ENCODE measurements around the gene MAP2K1.

MAP2K1 gene

GRCh38 chr15:66394472-66394871, 7.8 kb downstream of the MAP2K1 start:
- DNase-seq (ENCODE audit: low spot score), result no peak

- no peak for DNase-seq (ENCODE audit: low spot score)
Measured at GRCh38 chr15:66394915-66395314, 8.2 kb downstream of the MAP2K1 start.

- DNase-seq (ENCODE audit: low spot score), result no peak
Measured at GRCh38 chr15:66399276-66399675, 12.6 kb downstream of the MAP2K1 start.

GRCh38 chr15:66400351-66400774, 13.7 kb downstream of the MAP2K1 start:
- no peak for DNase-seq (ENCODE audit: low spot score)

GRCh38 chr15:66401130-66402021, 14.7 kb downstream of the MAP2K1 start:
- DNase-seq (ENCODE audit: low spot score), result no peak

- no peak for DNase-seq (ENCODE audit: low spot score)
Measured at GRCh38 chr15:66402761-66403284, 16.1 kb downstream of the MAP2K1 start.

GRCh38 chr15:66403323-66403722, 16.6 kb downstream of the MAP2K1 start:
- no peak for DNase-seq (ENCODE audit: low spot score)

GRCh38 chr15:66404122-66404521, 17.4 kb downstream of the MAP2K1 start:
- no peak for DNase-seq (ENCODE audit: low spot score)

GRCh38 chr15:66404532-66404931, 17.8 kb downstream of the MAP2K1 start:
- DNase-seq (ENCODE audit: low spot score), result no peak

- no peak for DNase-seq (ENCODE audit: low spot score)
Measured at GRCh38 chr15:66405007-66405406, 18.3 kb downstream of the MAP2K1 start.

GRCh38 chr15:66405615-66406014, 18.9 kb downstream of the MAP2K1 start:
- DNase-seq (ENCODE audit: low spot score), result no peak

- DNase-seq (ENCODE audit: low spot score), result no peak
Measured at GRCh38 chr15:66408254-66408653, 21.5 kb downstream of the MAP2K1 start.

GRCh38 chr15:66408675-66409282, 22.1 kb downstream of the MAP2K1 start:
- no peak for DNase-seq (ENCODE audit: low spot score)

- no peak for DNase-seq (ENCODE audit: low spot score)
Measured at GRCh38 chr15:66409565-66410108, 22.9 kb downstream of the MAP2K1 start.

GRCh38 chr15:66411190-66411589, 24.5 kb downstream of the MAP2K1 start:
- peak; percentile 43 for DNase-seq (ENCODE audit: low spot score)

GRCh38 chr15:66412220-66412619, 25.5 kb downstream of the MAP2K1 start:
- no peak for DNase-seq (ENCODE audit: low spot score)

GRCh38 chr15:66413579-66413978, 26.9 kb downstream of the MAP2K1 start:
- DNase-seq (ENCODE audit: low spot score), result no peak

GRCh38 chr15:66415360-66415759, 28.6 kb downstream of the MAP2K1 start:
- no peak for DNase-seq (ENCODE audit: low spot score)

- DNase-seq (ENCODE audit: low spot score), result no peak
Measured at GRCh38 chr15:66417736-66418135, 31.0 kb downstream of the MAP2K1 start.

GRCh38 chr15:66419471-66419870, 32.8 kb downstream of the MAP2K1 start:
- DNase-seq (ENCODE audit: low spot score), result no peak

GRCh38 chr15:66422347-66422746, 35.6 kb downstream of the MAP2K1 start:
- DNase-seq (ENCODE audit: low spot score), result no peak

- DNase-seq (ENCODE audit: low spot score), result no peak
Measured at GRCh38 chr15:66423149-66423548, 36.4 kb downstream of the MAP2K1 start.
